Measurements from ENCODE around the gene POU6F1.

Gene POU6F1

GRCh38 chr12:51150777-51151176 is 67.1 kb downstream of the POU6F1 start:
- TF ChIP-seq CEBPB (IDR thresholded peaks at IDR 0.05) = no peak
- no peak for TF ChIP-seq NFIC (IDR thresholded peaks at IDR 0.05)
- TF ChIP-seq TEAD4 (IDR thresholded peaks at IDR 0.05) = no peak
- no peak for TF ChIP-seq YY1 (IDR thresholded peaks at IDR 0.05; ENCODE audit: low read depth)
- TF ChIP-seq TAF1 (IDR thresholded peaks at IDR 0.05; ENCODE audit: low read depth) = no peak
- TF ChIP-seq EP300 (IDR thresholded peaks at IDR 0.05; ENCODE audit: borderline replicate concordance) = no peak
- no peak for TF ChIP-seq EGR1 (IDR thresholded peaks at IDR 0.05)
- TF ChIP-seq MAX (IDR thresholded peaks at IDR 0.05) = no peak
- TF ChIP-seq FOXM1 (IDR thresholded peaks at IDR 0.05; ENCODE audit: borderline replicate concordance, low read depth) = no peak
- no peak for TF ChIP-seq REST (IDR thresholded peaks at IDR 0.05; ENCODE audit: low read depth)
- no peak for TF ChIP-seq USF1 (IDR thresholded peaks at IDR 0.05)
- TF ChIP-seq TCF12 (IDR thresholded peaks at IDR 0.05; ENCODE audit: low read depth) = no peak
- no peak for TF ChIP-seq ZBTB7A (IDR thresholded peaks at IDR 0.05; ENCODE audit: low read depth)
- TF ChIP-seq CREB1 (IDR thresholded peaks at IDR 0.05; ENCODE audit: low read depth) = no peak
- TF ChIP-seq RAD21 (IDR thresholded peaks at IDR 0.05; ENCODE audit: low read depth) = no peak

GRCh38 chr12:51147309-51147708 is 70.6 kb downstream of the POU6F1 start:
- TF ChIP-seq EP300 (IDR thresholded peaks at IDR 0.05; ENCODE audit: borderline replicate concordance) (no peak), TCF12 (IDR thresholded peaks at IDR 0.05; ENCODE audit: low read depth) (no peak), YY1 (IDR thresholded peaks at IDR 0.05; ENCODE audit: low read depth) (no peak), TEAD4 (IDR thresholded peaks at IDR 0.05) (no peak), CREB1 (IDR thresholded peaks at IDR 0.05; ENCODE audit: low read depth) (no peak), NFIC (IDR thresholded peaks at IDR 0.05) (no peak), RAD21 (IDR thresholded peaks at IDR 0.05; ENCODE audit: low read depth) (no peak)

GRCh38 chr12:51139292-51139844 is 78.5 kb downstream of the POU6F1 start:
- TF ChIP-seq EP300 (IDR thresholded peaks at IDR 0.05; ENCODE audit: borderline replicate concordance) (no peak), USF1 (IDR thresholded peaks at IDR 0.05) (no peak), CEBPB (IDR thresholded peaks at IDR 0.05) (no peak), CREB1 (IDR thresholded peaks at IDR 0.05; ENCODE audit: low read depth) (no peak), REST (IDR thresholded peaks at IDR 0.05; ENCODE audit: low read depth) (no peak), TAF1 (IDR thresholded peaks at IDR 0.05; ENCODE audit: low read depth) (no peak), NFIC (IDR thresholded peaks at IDR 0.05) (no peak)

Measured in Ishikawa (cell line).